ENCODE measurements around the gene ZNF80. TPM values are rescaled to one million over a fixed set of nuclear protein-coding genes. Genes with fewer than 3 reads are reported as not detected.

ZNF80 gene
- total RNA-seq, 6 donors from 2014 or later: 0.09 to 0.44 (median 0.10) TPM; not detected in 3

GRCh38 chr3:114234745-114235144 is 2.6 kb downstream of the ZNF80 start:
- H3K9me3 ChIP-seq: no peaks in the 10 kb centered on the region
- H3K36me3 ChIP-seq: no peaks in the 10 kb centered on the region
- no peak for DNase-seq
- no peaks in the 10 kb centered on the region for H3K4me1 ChIP-seq
- no peaks in the 10 kb centered on the region for H3K27me3 ChIP-seq
- TF ChIP-seq POLR2AphosphoS5 (IDR thresholded peaks at IDR 0.05) (no peak), CTCF (IDR thresholded peaks at IDR 0.05) (no peak), EP300 (IDR thresholded peaks at IDR 0.05) (no peak), POLR2A (IDR thresholded peaks at IDR 0.05) (no peak)
- 60 to 70% methylated on average over 3 of the region's 3 CpGs for WGBS, 2 donors
- H3K27ac ChIP-seq: no peak overlapping the region
- ATAC-seq (ENCODE audit: low FRiP score in 2 of 2): no peak
- H3K4me3 ChIP-seq: no peak overlapping the region

- 73 to 75% methylated on average over 1 to 3 of the region's 3 CpGs for WGBS, 2 donors
- no peak for ATAC-seq (ENCODE audit: low FRiP score in 2 of 2)
- no peaks in the 10 kb centered on the region for H3K27me3 ChIP-seq
- peak overlapping the region in 1 of 4 donors; percentile 21 for H3K27ac ChIP-seq
- no peak for DNase-seq
- TF ChIP-seq POLR2A (IDR thresholded peaks at IDR 0.05) (no peak), POLR2AphosphoS5 (IDR thresholded peaks at IDR 0.05) (peak in 1 of 2 donors; percentile 7)
- no peak overlapping the region for H3K4me3 ChIP-seq
- H3K4me1 ChIP-seq: no peaks in the 10 kb centered on the region
- H3K9me3 ChIP-seq: no peaks in the 10 kb centered on the region
- no peaks in the 10 kb centered on the region for H3K36me3 ChIP-seq
Observed at GRCh38 chr3:114231616-114232015, 5.8 kb downstream of the ZNF80 start.

GRCh38 chr3:114227076-114227475 is 10.3 kb downstream of the ZNF80 start:
- H3K27me3 ChIP-seq: no peaks in the 10 kb centered on the region
- peaks cover 0 to 13% (median 6%) of the 10 kb centered on the region in 4 donors for H3K9me3 ChIP-seq
- ATAC-seq (ENCODE audit: low FRiP score in 2 of 2): no peak
- no peaks in the 10 kb centered on the region for H3K4me1 ChIP-seq
- DNase-seq: no peak
- H3K27ac ChIP-seq: no peak overlapping the region
- 91 to 100% methylated on average over 1 of the region's 1 CpG for WGBS, 2 donors
- TF ChIP-seq CTCF (IDR thresholded peaks at IDR 0.05) (no peak), EP300 (IDR thresholded peaks at IDR 0.05) (no peak), POLR2AphosphoS5 (IDR thresholded peaks at IDR 0.05) (no peak), POLR2A (IDR thresholded peaks at IDR 0.05) (no peak)
- H3K4me3 ChIP-seq: no peak overlapping the region
- no peaks in the 10 kb centered on the region for H3K36me3 ChIP-seq

- Histone ChIP-seq H3K27ac (peak overlapping the region in 1 of 4 donors; percentile 37), H3K4me1 (no peaks in the 10 kb centered on the region), H3K27me3 (no peaks in the 10 kb centered on the region), H3K4me3 (no peak overlapping the region), H3K9me3 (peaks cover 0 to 13% (median 6%) of the 10 kb centered on the region in 4 donors), H3K36me3 (no peaks in the 10 kb centered on the region)
- no peak for ATAC-seq (ENCODE audit: low FRiP score in 2 of 2)
- 93% methylated on average over 2 of the region's 2 CpGs for WGBS, 2 donors
- TF ChIP-seq EP300 (IDR thresholded peaks at IDR 0.05): no peak
- no peak for DNase-seq
Observed at GRCh38 chr3:114226313-114226712, 11.1 kb downstream of the ZNF80 start.

GRCh38 chr3:114223143-114223542 is 14.2 kb downstream of the ZNF80 start:
- TF ChIP-seq EP300 (IDR thresholded peaks at IDR 0.05) (no peak), CTCF (IDR thresholded peaks at IDR 0.05) (no peak), POLR2A (IDR thresholded peaks at IDR 0.05) (no peak), POLR2AphosphoS5 (IDR thresholded peaks at IDR 0.05) (no peak)

GRCh38 chr3:114221881-114222264 is 15.5 kb downstream of the ZNF80 start:
- WGBS, 2 donors: 78 to 82% methylated on average over 1 of the region's 1 CpG
- Histone ChIP-seq H3K36me3 (no peaks in the 10 kb centered on the region), H3K27me3 (no peaks in the 10 kb centered on the region), H3K27ac (peak overlapping the region in 2 of 4 donors; percentile 27 to 38), H3K4me1 (no peaks in the 10 kb centered on the region), H3K4me3 (no peak overlapping the region), H3K9me3 (peaks cover 0 to 13% (median 6%) of the 10 kb centered on the region in 4 donors)
- no peak for ATAC-seq (ENCODE audit: low FRiP score in 2 of 2)
- no peak for DNase-seq
- TF ChIP-seq CTCF (IDR thresholded peaks at IDR 0.05) (no peak), EP300 (IDR thresholded peaks at IDR 0.05) (no peak), POLR2AphosphoS5 (IDR thresholded peaks at IDR 0.05) (no peak), POLR2A (IDR thresholded peaks at IDR 0.05) (no peak)

More at GRCh38 chr3:114223143-114223542, 14.2 kb downstream of the ZNF80 start:
- ATAC-seq (ENCODE audit: low FRiP score in 2 of 2): no peak
- no peak overlapping the region for H3K4me3 ChIP-seq
- no peaks in the 10 kb centered on the region for H3K27me3 ChIP-seq
- peaks cover 0 to 13% (median 6%) of the 10 kb centered on the region in 4 donors for H3K9me3 ChIP-seq
- no peaks in the 10 kb centered on the region for H3K4me1 ChIP-seq
- DNase-seq: no peak
- H3K36me3 ChIP-seq: no peaks in the 10 kb centered on the region
- H3K27ac ChIP-seq: peak overlapping the region in 1 of 4 donors; percentile 32
- 52 to 66% methylated on average over 3 of the region's 3 CpGs for WGBS, 2 donors

Data from upper lobe of left lung (tissue), 6 donors.